HepG2 (cell line): Measurements from ENCODE around the gene QSER1. TPM values are rescaled to one million over a fixed set of nuclear protein-coding genes. Genes with fewer than 3 reads are reported as not detected.

Source experiments
- CCDC6 ChIP-seq: sonication (generic); formaldehyde crosslinking; IDR thresholded peaks from 2 replicates; pipeline ENCODE4 v1.8.1; 2022; ENCODE audit warnings: mild to moderate bottlenecking, missing genetic modification reagents, moderate library complexity
- CHD2 ChIP-seq: IDR thresholded peaks from 2 replicates; pipeline ENCODE4 v1.6.1; 2011; ENCODE audit warnings: low read depth, low read length, improper control_type of control experiment
- HOXA3 ChIP-seq: sonication (generic); formaldehyde crosslinking; IDR thresholded peaks from 2 replicates; pipeline ENCODE4 v1.5.0; 2020; ENCODE audit warnings: missing genetic modification reagents
- KAT2B ChIP-seq: fragments of 150-350 bp; IDR thresholded peaks from 2 replicates; pipeline ENCODE4 v1.6.1; 2014; ENCODE audit warnings: low read depth, low read length, borderline replicate concordance
- MTF2 ChIP-seq: sonication (generic); formaldehyde crosslinking; IDR thresholded peaks from 2 replicates; pipeline ENCODE4 v1.5.0; 2020; ENCODE audit warnings: missing genetic modification reagents, borderline replicate concordance
- NBN ChIP-seq: fragments of 450-650 bp; conservative IDR thresholded peaks from 2 replicates; pipeline ENCODE4 v1.6.1; 2017
- NR2F6 ChIP-seq, 2 experiments: IDR thresholded peaks; 2 replicates each; pipeline ENCODE4 v1.6.1; 2016; ENCODE audit warnings: antibody characterized with exemption in 1 of 2, mild to moderate bottlenecking in 1 of 2
- POLR2A ChIP-seq, 2 experiments: IDR thresholded peaks; 2 replicates each; pipeline ENCODE4 v1.6.1; 2011; ENCODE audit warnings: low read depth in 2 of 2, low read length in 2 of 2, mild to moderate bottlenecking in 1 of 2, moderate library complexity in 1 of 2; ENCODE audit not compliant: insufficient read depth in 1 of 2
- RFX3 ChIP-seq: IDR thresholded peaks from 2 replicates; pipeline ENCODE4 v1.6.1; 2016; ENCODE audit warnings: missing biosample characterization, missing genetic modification reagents
- ZNF263 ChIP-seq: sonication (generic); formaldehyde crosslinking; IDR thresholded peaks from 2 replicates; pipeline ENCODE4 v1.4.0; 2020; ENCODE audit warnings: missing genetic modification reagents
- ZNF329 ChIP-seq: sonication (generic); formaldehyde crosslinking; IDR thresholded peaks from 2 replicates; pipeline ENCODE4 v1.9.0; 2021; ENCODE audit warnings: low read depth, mild to moderate bottlenecking, missing genetic modification reagents
- ZNF44 ChIP-seq: sonication (generic); formaldehyde crosslinking; IDR thresholded peaks from 2 replicates; pipeline ENCODE4 v1.5.1; 2020; ENCODE audit warnings: mild to moderate bottlenecking, missing genetic modification reagents
- ZNF652 ChIP-seq: IDR thresholded peaks from 2 replicates; pipeline ENCODE4 v1.6.1; 2016; ENCODE audit warnings: low read depth, borderline replicate concordance
- ZNF773 ChIP-seq: sonication (generic); formaldehyde crosslinking; IDR thresholded peaks from 2 replicates; pipeline ENCODE4 v1.4.0; 2020; ENCODE audit warnings: missing genetic modification reagents, borderline replicate concordance
- ZNF841 ChIP-seq: sonication (generic); formaldehyde crosslinking; IDR thresholded peaks from 2 replicates; pipeline ENCODE4 v1.8.1; 2023; ENCODE audit warnings: missing genetic modification reagents, borderline replicate concordance
- polyA plus RNA-seq, 8 experiments: library from polyadenylated mRNA; depleted of rRNA in 3 of 8; stranded (reverse) in 7 of 8; unstranded in 1 of 8; fragments of >200 nt; fragmentation: Illumina TruSeq in 4 of 8; extraction: Trizol in 4 of 8; gene quantifications; 2 replicates each; pipeline versions ENCODE4 v1.2.1 to v1.2.3, GENCODE V29; 2011 to 2016; ENCODE audit warnings: low read depth in 4 of 8, missing spikeins in 1 of 8, mixed read lengths in 1 of 8; ENCODE audit not compliant: insufficient read depth in 1 of 8
- total RNA-seq, 5 experiments: library from RNA; depleted of rRNA; stranded (reverse); fragments of >200 nt; fragmentation: Illumina TruSeq; extraction: Trizol; gene quantifications; 2 replicates each; pipeline ENCODE4 v1.2.3, GENCODE V29; 2016; ENCODE audit warnings: low read depth in 1 of 5
- TF ChIP-seq, protein P1 (sequence below): sonication (generic); formaldehyde crosslinking; conservative IDR thresholded peaks from 2 replicates; pipeline ENCODE4 v1.8.0; 2022; ENCODE audit warnings: missing genetic modification reagents
- TF ChIP-seq, protein P2 (sequence below): sonication (generic); formaldehyde crosslinking; IDR thresholded peaks from 2 replicates; pipeline ENCODE4 v1.4.0; 2020; ENCODE audit warnings: mild to moderate bottlenecking, missing genetic modification reagents
- TF ChIP-seq, protein P3 (sequence below): sonication (generic); formaldehyde crosslinking; IDR thresholded peaks from 2 replicates; pipeline ENCODE4 v1.4.0; 2020; ENCODE audit warnings: mild to moderate bottlenecking, missing genetic modification reagents
- TF ChIP-seq, protein P4 (sequence below): sonication (generic); formaldehyde crosslinking; IDR thresholded peaks from 2 replicates; pipeline ENCODE4 v1.4.0; 2020; ENCODE audit warnings: mild to moderate bottlenecking, missing genetic modification reagents, borderline replicate concordance

The QSER1 gene
- total and polyA plus RNA-seq, 2 of the 13 experiments (the other 11 are each of a cell fraction or from before 2014, with no cell fraction given): 8.9 to 17.3 TPM

DNA sequence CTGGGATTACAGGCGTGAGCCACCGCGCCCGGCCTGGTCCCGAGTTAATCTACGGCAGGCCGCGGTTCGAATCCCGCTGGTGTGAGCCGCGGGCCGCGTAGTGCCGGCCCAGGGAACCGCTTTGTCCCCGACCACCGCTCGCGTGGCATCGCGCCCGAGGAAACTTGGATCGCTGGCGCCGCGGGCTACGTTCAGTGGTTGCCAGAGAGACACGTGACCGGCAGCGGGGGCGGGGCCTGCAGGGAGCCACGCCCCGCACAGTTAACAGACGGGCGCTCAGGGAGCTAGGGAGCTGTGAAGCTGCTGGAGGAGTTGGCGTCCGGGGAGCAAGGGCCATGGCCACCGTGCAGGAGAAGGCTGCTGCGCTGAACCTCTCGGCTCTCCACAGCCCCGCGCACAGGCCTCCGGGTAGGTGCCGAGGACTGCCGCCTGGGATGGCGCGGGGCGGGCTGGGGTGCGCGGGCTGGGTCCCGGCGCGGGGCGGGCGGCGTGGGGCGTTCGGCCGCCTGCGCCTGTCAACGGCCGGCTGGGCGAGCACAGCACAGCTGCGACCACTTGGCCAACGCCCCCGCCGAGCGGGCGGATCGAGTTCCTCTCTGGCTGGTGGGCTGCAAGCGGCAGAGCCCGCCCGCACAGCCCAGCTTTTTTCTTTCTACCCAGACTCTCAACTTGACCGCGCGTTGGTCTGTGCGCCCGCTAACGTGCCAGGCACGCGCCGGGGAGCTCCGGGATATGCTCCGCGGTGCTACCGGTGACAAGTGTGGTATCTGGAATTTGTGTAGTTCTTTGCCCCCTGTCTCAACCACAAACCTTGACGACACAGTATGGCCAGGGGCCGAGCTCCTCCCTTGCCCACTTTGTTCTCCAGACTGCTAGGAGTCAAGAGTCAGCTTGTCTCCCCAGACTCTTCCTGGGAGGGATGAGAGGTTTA, 123.3 kb downstream of the QSER1 start, which contains the start of gene DEPDC7 (continued):
- TF ChIP-seq, protein P1, sequence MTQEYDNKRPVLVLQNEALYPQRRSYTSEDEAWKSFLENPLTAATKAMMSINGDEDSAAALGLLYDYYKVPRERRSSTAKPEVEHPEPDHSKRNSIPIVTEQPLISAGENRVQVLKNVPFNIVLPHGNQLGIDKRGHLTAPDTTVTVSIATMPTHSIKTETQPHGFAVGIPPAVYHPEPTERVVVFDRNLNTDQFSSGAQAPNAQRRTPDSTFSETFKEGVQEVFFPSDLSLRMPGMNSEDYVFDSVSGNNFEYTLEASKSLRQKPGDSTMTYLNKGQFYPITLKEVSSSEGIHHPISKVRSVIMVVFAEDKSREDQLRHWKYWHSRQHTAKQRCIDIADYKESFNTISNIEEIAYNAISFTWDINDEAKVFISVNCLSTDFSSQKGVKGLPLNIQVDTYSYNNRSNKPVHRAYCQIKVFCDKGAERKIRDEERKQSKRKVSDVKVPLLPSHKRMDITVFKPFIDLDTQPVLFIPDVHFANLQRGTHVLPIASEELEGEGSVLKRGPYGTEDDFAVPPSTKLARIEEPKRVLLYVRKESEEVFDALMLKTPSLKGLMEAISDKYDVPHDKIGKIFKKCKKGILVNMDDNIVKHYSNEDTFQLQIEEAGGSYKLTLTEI: no peak
- TF ChIP-seq ZNF773 (CRISPR knock-in tag) (no peak), ZNF263 (no peak), ZNF652 (CRISPR knock-in tag) (no peak), ZNF44 (CRISPR knock-in tag) (no peak), MTF2 (CRISPR knock-in tag) (no peak), HOXA3 (peak; percentile 42), CHD2 (no peak), CCDC6 (CRISPR knock-in tag) (peak; percentile 25; the same call in 1 of the 2 replicates), NR2F6 (IDR thresholded peaks at IDR 0.05) (no peak), NR2F6 (CRISPR knock-in tag; IDR thresholded peaks at IDR 0.05) (peak; percentile 75; the same call in 1 of the 2 replicates), ZNF841 (CRISPR knock-in tag) (no peak), ZNF329 (no peak; the same call in 1 of the 2 replicates), KAT2B (no peak), NBN (no peak), POLR2A (IDR thresholded peaks at IDR 0.05; ENCODE audit: insufficient read depth in 1 of 2, low read depth in 2 of 2, low read length in 2 of 2) (peak; percentile 81 to 92), RFX3 (CRISPR knock-in tag) (no peak)
- TF ChIP-seq, protein P2, sequence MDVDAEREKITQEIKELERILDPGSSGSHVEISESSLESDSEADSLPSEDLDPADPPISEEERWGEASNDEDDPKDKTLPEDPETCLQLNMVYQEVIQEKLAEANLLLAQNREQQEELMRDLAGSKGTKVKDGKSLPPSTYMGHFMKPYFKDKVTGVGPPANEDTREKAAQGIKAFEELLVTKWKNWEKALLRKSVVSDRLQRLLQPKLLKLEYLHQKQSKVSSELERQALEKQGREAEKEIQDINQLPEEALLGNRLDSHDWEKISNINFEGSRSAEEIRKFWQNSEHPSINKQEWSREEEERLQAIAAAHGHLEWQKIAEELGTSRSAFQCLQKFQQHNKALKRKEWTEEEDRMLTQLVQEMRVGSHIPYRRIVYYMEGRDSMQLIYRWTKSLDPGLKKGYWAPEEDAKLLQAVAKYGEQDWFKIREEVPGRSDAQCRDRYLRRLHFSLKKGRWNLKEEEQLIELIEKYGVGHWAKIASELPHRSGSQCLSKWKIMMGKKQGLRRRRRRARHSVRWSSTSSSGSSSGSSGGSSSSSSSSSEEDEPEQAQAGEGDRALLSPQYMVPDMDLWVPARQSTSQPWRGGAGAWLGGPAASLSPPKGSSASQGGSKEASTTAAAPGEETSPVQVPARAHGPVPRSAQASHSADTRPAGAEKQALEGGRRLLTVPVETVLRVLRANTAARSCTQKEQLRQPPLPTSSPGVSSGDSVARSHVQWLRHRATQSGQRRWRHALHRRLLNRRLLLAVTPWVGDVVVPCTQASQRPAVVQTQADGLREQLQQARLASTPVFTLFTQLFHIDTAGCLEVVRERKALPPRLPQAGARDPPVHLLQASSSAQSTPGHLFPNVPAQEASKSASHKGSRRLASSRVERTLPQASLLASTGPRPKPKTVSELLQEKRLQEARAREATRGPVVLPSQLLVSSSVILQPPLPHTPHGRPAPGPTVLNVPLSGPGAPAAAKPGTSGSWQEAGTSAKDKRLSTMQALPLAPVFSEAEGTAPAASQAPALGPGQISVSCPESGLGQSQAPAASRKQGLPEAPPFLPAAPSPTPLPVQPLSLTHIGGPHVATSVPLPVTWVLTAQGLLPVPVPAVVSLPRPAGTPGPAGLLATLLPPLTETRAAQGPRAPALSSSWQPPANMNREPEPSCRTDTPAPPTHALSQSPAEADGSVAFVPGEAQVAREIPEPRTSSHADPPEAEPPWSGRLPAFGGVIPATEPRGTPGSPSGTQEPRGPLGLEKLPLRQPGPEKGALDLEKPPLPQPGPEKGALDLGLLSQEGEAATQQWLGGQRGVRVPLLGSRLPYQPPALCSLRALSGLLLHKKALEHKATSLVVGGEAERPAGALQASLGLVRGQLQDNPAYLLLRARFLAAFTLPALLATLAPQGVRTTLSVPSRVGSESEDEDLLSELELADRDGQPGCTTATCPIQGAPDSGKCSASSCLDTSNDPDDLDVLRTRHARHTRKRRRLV (CRISPR knock-in tag): 0 out of 2 replicates have a peak, but pooled peaks have one; percentile 63
- TF ChIP-seq, protein P3, sequence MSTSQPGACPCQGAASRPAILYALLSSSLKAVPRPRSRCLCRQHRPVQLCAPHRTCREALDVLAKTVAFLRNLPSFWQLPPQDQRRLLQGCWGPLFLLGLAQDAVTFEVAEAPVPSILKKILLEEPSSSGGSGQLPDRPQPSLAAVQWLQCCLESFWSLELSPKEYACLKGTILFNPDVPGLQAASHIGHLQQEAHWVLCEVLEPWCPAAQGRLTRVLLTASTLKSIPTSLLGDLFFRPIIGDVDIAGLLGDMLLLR (CRISPR knock-in tag): peak; percentile 80
- TF ChIP-seq, protein P4, sequence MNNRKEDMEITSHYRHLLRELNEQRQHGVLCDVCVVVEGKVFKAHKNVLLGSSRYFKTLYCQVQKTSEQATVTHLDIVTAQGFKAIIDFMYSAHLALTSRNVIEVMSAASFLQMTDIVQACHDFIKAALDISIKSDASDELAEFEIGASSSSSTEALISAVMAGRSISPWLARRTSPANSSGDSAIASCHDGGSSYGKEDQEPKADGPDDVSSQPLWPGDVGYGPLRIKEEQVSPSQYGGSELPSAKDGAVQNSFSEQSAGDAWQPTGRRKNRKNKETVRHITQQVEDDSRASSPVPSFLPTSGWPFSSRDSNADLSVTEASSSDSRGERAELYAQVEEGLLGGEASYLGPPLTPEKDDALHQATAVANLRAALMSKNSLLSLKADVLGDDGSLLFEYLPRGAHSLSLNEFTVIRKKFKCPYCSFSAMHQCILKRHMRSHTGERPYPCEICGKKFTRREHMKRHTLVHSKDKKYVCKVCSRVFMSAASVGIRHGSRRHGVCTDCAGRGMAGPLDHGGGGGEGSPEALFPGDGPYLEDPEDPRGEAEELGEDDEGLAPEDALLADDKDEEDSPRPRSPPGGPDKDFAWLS: no peak
